ENCODE results near the gene GTF2A2.

GTF2A2 gene

DNA sequence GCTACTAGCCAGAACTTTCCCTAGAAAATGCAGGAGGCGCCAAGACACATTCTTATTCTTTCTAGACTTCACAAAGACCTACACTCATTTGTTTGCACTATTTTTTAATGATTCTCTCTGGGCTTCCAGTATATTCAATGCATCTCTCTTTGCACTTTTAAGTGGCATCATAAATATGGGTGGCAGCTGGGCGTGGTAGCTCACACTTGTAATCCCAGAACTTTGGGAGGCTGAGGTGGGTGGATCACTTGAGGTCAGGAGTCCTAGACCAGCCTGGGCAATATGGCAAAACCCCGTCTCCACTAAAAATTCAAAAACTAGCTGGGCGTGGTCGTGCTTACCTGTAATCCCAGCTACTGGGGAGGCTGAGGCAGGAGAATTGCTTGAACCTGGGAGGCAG, 51.3 kb downstream of the GTF2A2 start:
- no peak for DNase-seq (ENCODE audit: low read depth, low spot score)

DNA sequence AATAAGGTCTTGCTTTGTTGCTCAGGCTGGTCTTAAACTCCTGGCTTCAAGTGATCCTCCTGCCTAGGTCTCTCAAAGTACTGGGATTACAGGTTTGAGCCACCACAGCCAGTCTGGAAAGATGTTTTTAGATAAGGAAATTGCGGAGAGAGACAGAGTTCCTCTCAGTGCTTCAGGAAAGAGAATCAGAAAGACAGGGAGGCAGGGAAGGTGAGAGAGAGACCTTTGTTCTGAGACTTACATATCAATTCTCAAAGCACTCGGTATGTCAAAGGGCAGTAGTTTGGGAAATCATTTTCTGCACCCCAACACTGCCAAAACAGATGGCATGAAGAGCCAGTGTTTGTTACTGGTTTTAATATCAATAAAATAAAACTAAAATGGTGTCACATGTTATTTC, 58.9 kb downstream of the GTF2A2 start:
- DNase-seq (ENCODE audit: low read depth, low spot score) = no peak

DNA sequence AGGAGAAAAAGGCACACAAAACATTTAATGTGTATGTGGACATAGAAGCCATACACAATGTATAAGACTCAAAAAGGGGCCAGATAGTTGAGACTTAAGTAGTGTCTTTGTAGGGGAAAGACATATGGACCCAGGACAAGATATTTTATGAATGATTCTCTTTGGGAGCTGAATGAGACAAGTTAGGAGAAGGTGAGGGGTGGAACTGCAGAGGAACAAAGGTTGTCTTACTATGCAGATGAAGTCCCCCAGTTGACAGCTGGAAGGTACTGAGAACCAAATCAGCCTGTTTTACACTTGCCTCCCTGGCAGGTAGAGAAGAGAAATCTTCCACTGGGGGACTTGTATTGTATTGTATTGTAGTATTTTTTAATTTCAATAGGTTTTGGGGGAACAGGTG, 60.7 kb downstream of the GTF2A2 start:
- no peak for DNase-seq (ENCODE audit: low read depth, low spot score)

DNA sequence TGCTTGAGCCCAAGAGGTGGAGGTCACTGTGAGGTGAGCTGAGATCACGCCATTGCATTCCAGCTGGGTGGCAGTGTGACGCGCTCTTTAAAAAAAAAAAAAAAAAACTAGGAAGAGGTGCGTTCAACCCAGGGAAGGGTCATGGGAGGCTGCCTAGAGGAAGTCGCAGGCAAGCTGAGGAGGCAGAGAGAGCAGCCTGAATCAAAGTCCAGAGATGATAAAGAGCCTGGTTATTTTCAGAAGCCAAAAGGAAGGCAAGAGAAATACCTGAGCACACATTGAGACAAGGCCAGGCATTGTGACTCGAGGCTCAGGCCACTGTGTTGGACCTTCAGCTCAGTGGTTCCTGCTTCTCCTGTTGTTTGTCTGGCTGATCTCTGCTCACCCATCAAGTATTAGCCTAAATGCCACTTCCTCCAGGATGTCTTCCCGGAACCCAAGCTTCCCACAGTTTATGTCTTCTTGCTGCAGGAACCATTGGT, 61.8 kb downstream of the GTF2A2 start:
- DNase-seq (ENCODE audit: low read depth, low spot score) = no peak

DNA sequence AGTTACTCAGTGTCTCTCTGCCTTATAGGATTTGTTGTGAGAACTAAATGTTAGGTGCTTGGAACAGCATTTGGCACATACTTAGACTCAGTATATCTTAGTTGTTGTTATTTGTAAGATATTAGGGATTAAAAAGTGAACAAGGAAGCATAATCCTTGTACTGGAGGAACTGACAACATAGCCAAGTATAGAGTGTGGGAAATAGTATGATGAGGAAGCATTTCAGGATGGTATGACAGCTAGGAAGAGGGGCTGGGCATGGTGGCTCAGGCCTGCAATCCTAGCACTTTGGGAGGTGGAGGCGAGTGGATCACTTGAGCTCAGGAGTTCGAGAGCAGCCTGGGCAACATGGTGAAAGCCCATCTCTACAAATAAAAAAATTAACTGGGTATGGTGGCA, 62.3 kb downstream of the GTF2A2 start:
- DNase-seq (ENCODE audit: low read depth, low spot score) = no peak

DNA sequence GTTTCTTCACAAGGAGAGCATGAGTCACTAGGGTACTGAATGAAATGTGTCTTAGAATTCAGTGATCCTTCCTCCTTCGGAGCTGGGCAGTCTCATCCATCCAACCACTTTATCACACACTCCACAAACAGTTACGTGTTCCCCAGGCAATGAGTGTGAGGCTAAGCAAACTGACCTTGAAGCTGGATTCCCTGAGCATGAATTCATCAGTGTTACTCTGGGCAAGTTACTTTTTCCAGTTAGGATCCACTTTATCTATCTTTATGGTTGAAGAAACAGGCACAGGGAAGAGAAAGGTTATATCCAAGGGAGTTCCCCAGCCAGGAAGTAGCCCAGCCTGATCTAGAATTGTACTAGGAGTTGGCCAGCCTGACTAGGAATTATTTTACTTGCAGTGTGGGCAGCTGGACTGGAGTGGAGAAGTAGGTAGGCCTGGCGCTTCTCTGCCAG, 62.8 kb downstream of the GTF2A2 start:
- DNase-seq (ENCODE audit: low read depth, low spot score) = no peak

DNA sequence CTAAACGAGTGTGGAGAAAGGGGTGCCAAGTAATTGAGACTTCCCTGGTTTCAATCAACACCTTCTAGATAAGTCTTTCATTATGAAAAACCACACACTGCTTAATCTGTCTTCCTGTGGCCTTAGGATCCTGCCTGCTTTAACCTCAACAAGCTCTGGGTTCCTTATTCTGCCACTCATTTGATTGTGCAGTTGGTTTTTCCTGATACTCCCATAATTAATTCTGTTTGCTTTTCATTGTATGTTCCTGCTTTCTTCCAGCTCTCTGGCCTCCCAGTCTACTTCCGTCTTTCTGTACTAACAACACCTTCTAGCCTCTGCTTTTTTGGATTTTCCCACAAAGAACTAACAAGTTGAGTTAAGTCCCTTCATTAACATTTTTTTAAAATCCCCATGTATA, 66.0 kb downstream of the GTF2A2 start:
- DNase-seq (ENCODE audit: low read depth, low spot score) = no peak

DNA sequence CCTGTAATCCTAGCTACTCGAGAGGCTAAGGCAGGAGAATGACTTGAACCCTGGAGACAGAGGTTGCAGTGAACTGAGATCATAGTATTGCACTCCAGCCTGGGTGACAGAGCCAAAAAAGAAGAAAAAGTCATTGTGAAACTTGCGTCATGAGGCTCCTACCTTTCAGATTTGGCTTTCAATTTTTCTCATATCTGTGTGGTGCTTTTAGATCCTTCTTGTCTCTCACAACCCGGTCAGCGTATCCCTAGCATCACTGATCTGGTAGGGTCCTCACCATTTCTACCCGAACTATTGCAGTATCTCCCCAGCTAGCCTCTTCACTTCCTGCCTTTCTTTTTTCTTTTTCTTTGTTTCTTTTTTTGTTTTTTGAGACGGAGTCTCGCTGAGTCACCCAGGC, 67.3 kb downstream of the GTF2A2 start:
- no peak for DNase-seq (ENCODE audit: low read depth, low spot score)
